Smooth muscle cell (in vitro differentiated cells): ENCODE data around the gene TFF2. TPM values are rescaled to one million over a fixed set of nuclear protein-coding genes. Genes with fewer than 3 reads are reported as not detected.

Source experiments
- DNase-seq: peaks from one replicate; lab custom pipeline; 2025; ENCODE audit not compliant: unreplicated experiment; lab: John Stamatoyannopoulos, UW
- H2AFZ ChIP-seq: fragments of 200-600 bp; sonication (generic); 2 replicates; pipeline ENCODE4 v1.6.0; 2016; ENCODE audit warnings: antibody characterized with exemption, low read depth, mild to moderate bottlenecking
- H3F3A ChIP-seq: fragments of 200-600 bp; sonication (generic); 2 replicates; pipeline ENCODE4 v1.6.0; 2017; ENCODE audit warnings: antibody characterized with exemption, low read depth
- H3K27ac ChIP-seq: fragments of 200-600 bp; sonication (generic); 2 replicates; pipeline ENCODE4 v1.5.1; 2016; ENCODE audit warnings: low read depth, mild to moderate bottlenecking
- H3K27me3 ChIP-seq: fragments of 200-600 bp; sonication (generic); 2 replicates; pipeline ENCODE4 v1.6.1; 2016; ENCODE audit warnings: low read depth, mild to moderate bottlenecking
- H3K36me3 ChIP-seq: fragments of 200-600 bp; sonication (generic); 2 replicates; pipeline ENCODE4 v1.5.1; 2016; ENCODE audit warnings: low read depth
- H3K4me1 ChIP-seq: fragments of 200-600 bp; sonication (generic); 2 replicates; pipeline ENCODE4 v1.5.1; 2016; ENCODE audit warnings: low read depth
- H3K4me2 ChIP-seq: fragments of 200-600 bp; sonication (generic); 2 replicates; pipeline ENCODE4 v1.6.0; 2016; ENCODE audit warnings: mild to moderate bottlenecking
- H3K4me3 ChIP-seq: fragments of 200-600 bp; sonication (generic); 2 replicates; pipeline ENCODE4 v1.5.1; 2016; ENCODE audit warnings: mild to moderate bottlenecking
- H3K79me2 ChIP-seq: fragments of 200-600 bp; sonication (generic); 2 replicates; pipeline ENCODE4 v1.6.0; 2016; ENCODE audit warnings: low read depth, mild to moderate bottlenecking
- H3K9ac ChIP-seq: fragments of 200-600 bp; sonication (generic); 2 replicates; pipeline ENCODE4 v1.6.0; 2016; ENCODE audit warnings: low read depth
- H3K9me3 ChIP-seq: fragments of 200-600 bp; sonication (generic); replicated peaks from 2 replicates; pipeline ENCODE4 v1.5.1; 2016; ENCODE audit warnings: low read depth
- H4K20me1 ChIP-seq: fragments of 200-600 bp; sonication (generic); 2 replicates; pipeline ENCODE4 v1.6.0; 2016; ENCODE audit warnings: low read depth
- WGBS: methylation state at CpG from one replicate; pipeline ENCODE4 v1.1.7; 2016; ENCODE audit warnings: low lambda C conversion rate; 5-methylcytosine and 5-hydroxymethylcytosine counted together
- polyA plus RNA-seq: library from polyadenylated mRNA; unstranded; fragments of >200 nt; fragmentation: Nextera tagmentation; extraction: Ambion mirVana; gene quantifications from 2 replicates; pipeline ENCODE4 v1.2.1, GENCODE V29; 2016
- total RNA-seq: library from RNA; depleted of rRNA; stranded (reverse); fragments of >200 nt; gene quantifications from 2 replicates; pipeline ENCODE4 v1.2.3, GENCODE V29; 2014
- TF ChIP-seq, protein P1 (sequence below): fragments of 200-600 bp; sonication (generic); IDR thresholded peaks from 2 replicates; pipeline ENCODE4 v1.5.1; 2017; ENCODE audit warnings: borderline replicate concordance, mild to moderate bottlenecking, antibody characterized with exemption; ENCODE audit not compliant: insufficient read depth, poor library complexity, severe bottlenecking

Gene TFF2
- total and polyA plus RNA-seq, 2 experiments from 2014 or later = not detected

DNA sequence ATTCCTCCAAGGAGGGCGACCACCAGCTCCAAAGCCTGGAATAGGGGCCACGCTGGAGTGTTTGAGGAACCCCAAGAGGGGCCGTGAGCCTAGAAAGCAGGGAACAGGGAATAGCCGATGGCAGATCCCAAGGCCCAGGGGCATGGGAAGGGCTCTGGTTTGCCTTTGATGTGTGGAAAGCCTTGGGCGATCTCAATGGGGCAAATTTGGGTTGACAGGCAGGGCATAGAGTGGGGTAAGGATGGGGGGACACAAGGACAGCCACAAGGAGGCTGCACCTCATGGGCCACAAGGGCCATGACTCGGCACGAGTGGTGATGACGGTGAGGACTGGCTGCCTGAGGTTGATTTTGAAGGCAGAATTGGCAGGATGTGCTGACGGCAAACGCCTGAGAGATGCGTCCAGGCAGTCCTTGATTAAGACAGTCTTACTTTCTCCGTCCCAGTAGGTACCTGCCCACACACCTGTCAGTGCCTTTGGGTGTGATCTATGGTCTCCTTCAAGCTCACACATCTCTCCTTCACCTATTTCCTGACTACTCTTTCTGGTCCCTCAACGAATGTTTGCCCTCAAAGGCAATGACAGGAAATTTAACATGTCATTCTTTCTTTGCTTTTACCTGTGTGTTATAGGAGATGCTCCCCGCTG lies 47.1 kb upstream of the TFF2 start:
- Histone ChIP-seq H3K4me2 (no peak overlapping the region), H3K27ac (no peak overlapping the region), H3K4me3 (no peak overlapping the region), H2AFZ (no peak overlapping the region), H3K27me3 (no peaks in the 10 kb centered on the region), H3K79me2 (no peaks in the 10 kb centered on the region), H3K9me3 (no peaks in the 10 kb centered on the region), H4K20me1 (no peaks in the 10 kb centered on the region), H3F3A (no peaks in the 10 kb centered on the region), H3K36me3 (no peaks in the 10 kb centered on the region), H3K9ac (no peak overlapping the region), H3K4me1 (peaks cover 5% of the 10 kb centered on the region)
- DNase-seq = no peak
- 93% methylated on average over 14 of the region's 14 CpGs for WGBS
- TF ChIP-seq, protein P1, sequence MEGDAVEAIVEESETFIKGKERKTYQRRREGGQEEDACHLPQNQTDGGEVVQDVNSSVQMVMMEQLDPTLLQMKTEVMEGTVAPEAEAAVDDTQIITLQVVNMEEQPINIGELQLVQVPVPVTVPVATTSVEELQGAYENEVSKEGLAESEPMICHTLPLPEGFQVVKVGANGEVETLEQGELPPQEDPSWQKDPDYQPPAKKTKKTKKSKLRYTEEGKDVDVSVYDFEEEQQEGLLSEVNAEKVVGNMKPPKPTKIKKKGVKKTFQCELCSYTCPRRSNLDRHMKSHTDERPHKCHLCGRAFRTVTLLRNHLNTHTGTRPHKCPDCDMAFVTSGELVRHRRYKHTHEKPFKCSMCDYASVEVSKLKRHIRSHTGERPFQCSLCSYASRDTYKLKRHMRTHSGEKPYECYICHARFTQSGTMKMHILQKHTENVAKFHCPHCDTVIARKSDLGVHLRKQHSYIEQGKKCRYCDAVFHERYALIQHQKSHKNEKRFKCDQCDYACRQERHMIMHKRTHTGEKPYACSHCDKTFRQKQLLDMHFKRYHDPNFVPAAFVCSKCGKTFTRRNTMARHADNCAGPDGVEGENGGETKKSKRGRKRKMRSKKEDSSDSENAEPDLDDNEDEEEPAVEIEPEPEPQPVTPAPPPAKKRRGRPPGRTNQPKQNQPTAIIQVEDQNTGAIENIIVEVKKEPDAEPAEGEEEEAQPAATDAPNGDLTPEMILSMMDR = no peak

DNA sequence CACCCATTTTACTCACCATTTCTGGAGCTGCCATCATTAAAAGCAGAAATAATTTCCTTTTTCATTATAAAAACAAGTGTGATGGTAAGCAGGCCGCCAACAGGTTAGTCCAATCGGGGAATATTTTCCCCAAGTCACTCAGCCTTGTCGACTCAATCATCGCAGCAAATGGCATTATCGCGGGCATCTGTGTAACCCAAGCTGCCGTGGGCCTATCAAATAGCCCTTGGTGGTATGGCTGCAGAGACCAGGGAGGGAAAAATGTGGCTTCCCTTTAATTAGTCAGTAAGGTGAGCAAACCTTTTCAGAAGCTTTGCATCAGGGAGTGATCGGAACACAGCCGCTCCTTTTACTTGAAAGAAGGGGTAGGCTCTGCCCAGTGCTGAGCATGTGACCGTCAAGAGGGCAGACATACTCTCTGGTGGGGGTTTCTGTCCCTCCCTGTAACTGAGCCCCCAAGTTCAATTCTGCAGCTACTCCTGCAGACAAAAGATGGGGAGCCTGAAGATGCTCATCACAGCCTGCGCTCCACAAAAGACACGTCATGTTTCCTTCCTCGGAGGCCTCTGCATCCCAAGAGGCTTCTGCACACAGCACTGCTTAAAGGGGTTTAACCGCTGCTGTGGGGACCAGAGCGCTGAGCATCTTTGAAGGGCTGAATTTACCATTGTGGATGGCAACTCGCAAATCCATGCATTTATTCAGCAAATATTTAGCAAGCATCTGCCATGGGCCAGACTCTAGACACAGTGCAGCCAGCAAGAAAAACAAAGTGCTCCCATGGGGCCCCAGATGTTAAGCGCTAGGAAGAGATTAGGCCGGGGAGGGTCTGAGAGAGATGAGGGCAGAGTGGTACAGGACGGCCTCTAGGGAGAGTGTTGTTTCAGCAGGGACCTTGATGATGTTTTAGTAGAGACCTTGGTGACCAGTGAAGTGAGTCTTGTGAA lies 46.3 kb upstream of the TFF2 start:
- Histone ChIP-seq H3K4me2 (no peak overlapping the region), H3K36me3 (no peaks in the 10 kb centered on the region), H3K4me1 (peaks cover 5% of the 10 kb centered on the region), H2AFZ (no peak overlapping the region), H3K79me2 (no peaks in the 10 kb centered on the region), H3F3A (no peaks in the 10 kb centered on the region), H3K27ac (no peak overlapping the region), H3K27me3 (no peaks in the 10 kb centered on the region), H3K4me3 (no peak overlapping the region), H4K20me1 (no peaks in the 10 kb centered on the region), H3K9me3 (no peaks in the 10 kb centered on the region), H3K9ac (no peak overlapping the region)
- DNase-seq = no peak
- TF ChIP-seq, protein P1 = no peak
- WGBS = 89% methylated on average over 19 of the region's 19 CpGs

DNA sequence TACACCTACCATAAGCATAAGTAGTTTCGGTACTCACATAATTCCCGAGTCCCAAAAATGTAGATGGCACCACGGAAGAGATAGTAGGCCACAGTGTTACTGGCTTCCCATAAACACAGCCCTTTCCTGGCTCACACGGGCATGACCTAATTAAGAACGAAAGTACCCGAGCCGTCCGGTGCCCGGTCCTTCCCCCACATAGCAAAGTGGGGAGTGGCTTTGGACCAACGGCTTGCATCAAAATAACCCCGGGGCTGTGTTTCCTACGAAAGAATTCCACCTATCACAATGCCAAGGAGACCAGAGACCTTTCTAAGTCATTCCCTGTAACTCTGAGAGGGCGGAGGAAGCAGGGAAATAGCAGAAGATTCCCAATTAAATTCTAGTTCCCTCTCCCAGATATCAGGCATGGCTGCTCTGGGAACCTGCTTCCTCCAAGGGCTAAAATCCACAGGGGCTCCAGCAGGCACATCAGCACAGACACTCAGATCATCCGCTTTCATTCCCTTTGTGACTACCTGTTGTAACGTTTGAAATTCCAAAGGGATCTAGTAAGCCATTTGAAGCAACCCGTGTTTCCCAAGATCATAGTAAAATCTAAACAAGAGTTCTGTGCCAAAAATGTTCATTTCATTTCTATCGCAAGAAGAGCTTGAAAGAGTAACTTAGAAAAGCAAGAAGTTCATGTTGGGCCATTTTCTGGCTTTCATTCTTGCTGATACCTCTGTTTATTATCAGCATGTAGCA lies 45.3 kb upstream of the TFF2 start, which contains the start of gene TMPRSS3:
TSS of gene TMPRSS3 (minus strand) at position 148 of the 747 bp plus-strand sequence. CDS start 635 bp downstream, outside the sequence.
- Histone ChIP-seq H3K4me3 (no peak within 1 kb of the TSS), H3K9me3 (no peaks in the 10 kb centered on the region), H4K20me1 (no peaks in the 10 kb centered on the region), H3K4me2 (no peak within 1 kb of the TSS), H3K27me3 (no peaks in the 10 kb centered on the region), H2AFZ (no peak within 1 kb of the TSS), H3K9ac (no peak within 1 kb of the TSS), H3K27ac (no peak within 1 kb of the TSS), H3K36me3 (no peaks in the 10 kb centered on the region), H3K4me1 (no peaks in the 10 kb centered on the region), H3F3A (no peaks in the 10 kb centered on the region), H3K79me2 (no peaks in the 10 kb centered on the region)
- WGBS = 81% methylated on average over 17 of the region's 17 CpGs
- TF ChIP-seq, protein P1 = no peak
- no peak for DNase-seq
